SK-N-SH (cell line): ENCODE measurements around the gene MAGEB10. TPM values are rescaled to one million over a fixed set of nuclear protein-coding genes. Genes with fewer than 3 reads are reported as not detected.

Experiments used
- CHD2 ChIP-seq: fragments of 150-350 bp; IDR thresholded peaks from 2 replicates; pipeline ENCODE4 v1.6.1; 2018; ENCODE audit warnings: low read length; ENCODE audit not compliant: partially characterized antibody
- ELF1 ChIP-seq: IDR thresholded peaks from 2 replicates; pipeline ENCODE4 v1.4.0; 2012
- FOXJ3 ChIP-seq: sonication (generic); formaldehyde crosslinking; IDR thresholded peaks from 2 replicates; pipeline ENCODE4 v1.5.1; 2020; ENCODE audit warnings: mild to moderate bottlenecking, missing genetic modification reagents
- FOXM1 ChIP-seq: IDR thresholded peaks from 2 replicates; pipeline ENCODE4 v1.4.0; 2012; ENCODE audit warnings: low read depth, mild to moderate bottlenecking
- NRF1 ChIP-seq: IDR thresholded peaks from 2 replicates; pipeline ENCODE4 v1.6.1; 2012; ENCODE audit warnings: low read depth, mild to moderate bottlenecking, low read length
- polyA plus RNA-seq, 3 experiments: library from polyadenylated mRNA; depleted of rRNA; stranded (reverse); fragments of >200 nt; gene quantifications; 2 replicates each; pipeline ENCODE4 v1.2.3, GENCODE V29; 2012
- TF ChIP-seq, protein P1 (sequence below): IDR thresholded peaks from 2 replicates; pipeline ENCODE4 v1.4.0; 2012; ENCODE audit warnings: low read depth, borderline replicate concordance

The MAGEB10 gene
- polyA plus RNA-seq, 1 of the 3 experiments (the other 2 are of a cell fraction), result not detected

DNA sequence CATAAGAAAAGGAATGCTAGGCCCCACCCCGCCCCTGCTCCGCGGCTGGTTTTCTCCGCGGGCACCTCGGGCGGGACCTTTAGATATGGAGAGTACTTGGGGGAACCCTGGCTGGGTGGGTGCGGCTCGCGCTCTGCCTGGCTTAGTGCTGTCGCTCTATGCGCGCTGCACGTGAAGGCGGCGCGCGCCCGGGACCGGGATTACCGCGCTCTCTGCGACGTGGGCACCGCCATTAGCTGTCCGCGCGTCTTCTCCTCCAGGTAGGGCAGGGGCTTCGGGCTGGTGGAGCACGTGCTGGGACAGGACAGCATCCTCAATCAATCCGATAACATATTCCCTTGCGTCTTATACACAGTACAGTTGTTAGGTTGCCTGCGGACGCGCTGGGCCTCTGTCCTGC, 56.0 kb downstream of the MAGEB10 start (continued):
- TF ChIP-seq, protein P1, sequence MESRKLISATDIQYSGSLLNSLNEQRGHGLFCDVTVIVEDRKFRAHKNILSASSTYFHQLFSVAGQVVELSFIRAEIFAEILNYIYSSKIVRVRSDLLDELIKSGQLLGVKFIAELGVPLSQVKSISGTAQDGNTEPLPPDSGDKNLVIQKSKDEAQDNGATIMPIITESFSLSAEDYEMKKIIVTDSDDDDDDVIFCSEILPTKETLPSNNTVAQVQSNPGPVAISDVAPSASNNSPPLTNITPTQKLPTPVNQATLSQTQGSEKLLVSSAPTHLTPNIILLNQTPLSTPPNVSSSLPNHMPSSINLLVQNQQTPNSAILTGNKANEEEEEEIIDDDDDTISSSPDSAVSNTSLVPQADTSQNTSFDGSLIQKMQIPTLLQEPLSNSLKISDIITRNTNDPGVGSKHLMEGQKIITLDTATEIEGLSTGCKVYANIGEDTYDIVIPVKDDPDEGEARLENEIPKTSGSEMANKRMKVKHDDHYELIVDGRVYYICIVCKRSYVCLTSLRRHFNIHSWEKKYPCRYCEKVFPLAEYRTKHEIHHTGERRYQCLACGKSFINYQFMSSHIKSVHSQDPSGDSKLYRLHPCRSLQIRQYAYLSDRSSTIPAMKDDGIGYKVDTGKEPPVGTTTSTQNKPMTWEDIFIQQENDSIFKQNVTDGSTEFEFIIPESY, result no peak
- no peak for TF ChIP-seq FOXJ3 (CRISPR knock-in tag)
- no peak for TF ChIP-seq FOXM1
- no peak for TF ChIP-seq ELF1
- no peak for TF ChIP-seq CHD2
- no peak for TF ChIP-seq NRF1

Other genes with a start within 250 kb of the MAGEB10 start
- gene DCAF8L2, start 217.6 kb upstream of the MAGEB10 start, polyA plus RNA-seq (2012; rRNA removed), result 0.33 and 0.36 TPM in 2 replicates
- gene DCAF8L1, start 173.5 kb downstream of the MAGEB10 start, polyA plus RNA-seq (2012; rRNA removed), result 0.03 and 0.10 TPM in 2 replicates